WTC11 (cell line): Measurements from ENCODE around the gene LPP. TPM values are rescaled to one million over a fixed set of nuclear protein-coding genes. Genes with fewer than 3 reads are reported as not detected.

Source experiments
- ATAC-seq: fragments of 200-7000 bp; cut with Tn5 transposase; 2 replicates; pipeline ENCODE4 v1.10.0; 2021; ENCODE audit warnings: mild to moderate bottlenecking, moderate library complexity
- CTCF ChIA-PET: fragments of 300-600 bp; sonication (Branson Sonifier 250); formaldehyde crosslinking; loops from one replicate; lab custom pipeline; 2021; ENCODE audit warnings: antibody characterized with exemption; lab: Charles Lee
- POLR2A ChIA-PET: fragments of 350-600 bp; sonication (Branson Sonifier 250); formaldehyde crosslinking; loops from one replicate; lab custom pipeline; 2021; ENCODE audit warnings: antibody characterized with exemption; lab: Charles Lee
- DNase-seq: peaks from one replicate; pipeline ENCODE4 v3.0.0; 2021; ENCODE audit warnings: low spot score
- H3K27ac Mint-ChIP-seq: 2 replicates; pipeline ENCODE4 v1.8.0; 2021; ENCODE audit warnings: mixed read lengths
- H3K27me3 Mint-ChIP-seq: 2 replicates; pipeline ENCODE4 v1.8.0; 2021; ENCODE audit warnings: low read depth, mild to moderate bottlenecking, moderate library complexity, mixed read lengths
- H3K36me3 Mint-ChIP-seq: 2 replicates; pipeline ENCODE4 v1.8.0; 2021; ENCODE audit warnings: mixed read lengths
- H3K4me1 Mint-ChIP-seq: 2 replicates; pipeline ENCODE4 v1.8.0; 2022; ENCODE audit warnings: mixed read lengths
- H3K4me3 Mint-ChIP-seq: 2 replicates; pipeline ENCODE4 v1.8.0; 2021; ENCODE audit warnings: mild to moderate bottlenecking, moderate library complexity, mixed read lengths
- H3K9me3 Mint-ChIP-seq: 2 replicates; pipeline ENCODE4 v1.8.0; 2021; ENCODE audit warnings: mixed read lengths
- ATF1 ChIP-seq: sonication (generic); formaldehyde crosslinking; IDR thresholded peaks from 2 replicates; pipeline ENCODE4 v1.8.1; 2023; ENCODE audit warnings: mild to moderate bottlenecking, moderate library complexity, missing genetic modification reagents
- CREM ChIP-seq: sonication (generic); formaldehyde crosslinking; IDR thresholded peaks from 2 replicates; pipeline ENCODE4 v1.8.1; 2022; ENCODE audit warnings: mild to moderate bottlenecking, missing genetic modification reagents, moderate library complexity
- CTCF ChIP-seq: fragments of 200-600 bp; IDR thresholded peaks from 2 replicates; pipeline ENCODE4 v1.8.0; 2022; ENCODE audit warnings: antibody characterized with exemption
- E2F4 ChIP-seq: sonication (generic); formaldehyde crosslinking; IDR thresholded peaks from 2 replicates; pipeline ENCODE4 v1.8.1; 2022; ENCODE audit warnings: low read depth, mild to moderate bottlenecking, moderate library complexity, missing genetic modification reagents, borderline replicate concordance
- ELF4 ChIP-seq: sonication (generic); formaldehyde crosslinking; IDR thresholded peaks from 2 replicates; pipeline ENCODE4 v1.8.1; 2022; ENCODE audit warnings: low read depth, mild to moderate bottlenecking, moderate library complexity, missing genetic modification reagents
- ESRRA ChIP-seq: sonication (generic); formaldehyde crosslinking; IDR thresholded peaks from 2 replicates; pipeline ENCODE4 v1.8.1; 2022; ENCODE audit warnings: mild to moderate bottlenecking, missing genetic modification reagents, borderline replicate concordance
- FOXJ3 ChIP-seq: sonication (generic); formaldehyde crosslinking; IDR thresholded peaks from 2 replicates; pipeline ENCODE4 v1.9.0; 2021; ENCODE audit warnings: missing genetic modification reagents, mild to moderate bottlenecking, borderline replicate concordance
- FOXK1 ChIP-seq: sonication (generic); formaldehyde crosslinking; IDR thresholded peaks from 2 replicates; pipeline ENCODE4 v1.8.0; 2022; ENCODE audit warnings: mild to moderate bottlenecking, moderate library complexity, missing genetic modification reagents
- FOXP1 ChIP-seq: sonication (generic); formaldehyde crosslinking; IDR thresholded peaks from 2 replicates; pipeline ENCODE4 v1.8.0; 2022; ENCODE audit warnings: missing genetic modification reagents, mild to moderate bottlenecking, moderate library complexity, borderline replicate concordance
- IRF2 ChIP-seq: sonication (generic); formaldehyde crosslinking; IDR thresholded peaks from 2 replicates; pipeline ENCODE4 v1.8.0; 2022; ENCODE audit warnings: low read depth, missing genetic modification reagents, borderline replicate concordance
- MAX ChIP-seq: sonication (generic); formaldehyde crosslinking; IDR thresholded peaks from 2 replicates; pipeline ENCODE4 v1.8.0; 2022; ENCODE audit warnings: mild to moderate bottlenecking, missing genetic modification reagents
- MYBL2 ChIP-seq: sonication (generic); formaldehyde crosslinking; IDR thresholded peaks from 2 replicates; pipeline ENCODE4 v1.8.1; 2023; ENCODE audit warnings: mild to moderate bottlenecking, moderate library complexity, missing genetic modification reagents
- PREB ChIP-seq: sonication (generic); formaldehyde crosslinking; IDR thresholded peaks from 2 replicates; pipeline ENCODE4 v1.8.1; 2022; ENCODE audit warnings: mild to moderate bottlenecking, missing genetic modification reagents, moderate library complexity, borderline replicate concordance
- RORB ChIP-seq: fragments of 250-450 bp; sonication (Bioruptor Pico); IDR thresholded peaks from 2 replicates; pipeline ENCODE4 v1.9.0; 2021; ENCODE audit warnings: mild to moderate bottlenecking
- SMAD3 ChIP-seq: sonication (generic); formaldehyde crosslinking; IDR thresholded peaks from 2 replicates; pipeline ENCODE4 v1.8.0; 2022; ENCODE audit warnings: missing genetic modification reagents, mild to moderate bottlenecking, borderline replicate concordance
- TCF7 ChIP-seq: sonication (generic); formaldehyde crosslinking; IDR thresholded peaks from 2 replicates; pipeline ENCODE4 v1.8.0; 2022; ENCODE audit warnings: mild to moderate bottlenecking, low read depth, missing genetic modification reagents, moderate library complexity
- TEAD4 ChIP-seq: sonication (generic); formaldehyde crosslinking; IDR thresholded peaks from 2 replicates; pipeline ENCODE4 v1.8.0; 2022; ENCODE audit warnings: mild to moderate bottlenecking, missing genetic modification reagents
- TP53 ChIP-seq: sonication (generic); formaldehyde crosslinking; IDR thresholded peaks from 2 replicates; pipeline ENCODE4 v1.8.1; 2023; ENCODE audit warnings: mild to moderate bottlenecking, missing genetic modification reagents
- USF1 ChIP-seq: sonication (generic); formaldehyde crosslinking; IDR thresholded peaks from 2 replicates; pipeline ENCODE4 v1.8.0; 2022; ENCODE audit warnings: mild to moderate bottlenecking, missing genetic modification reagents
- ZMAT4 ChIP-seq: fragments of 250-450 bp; sonication (Bioruptor Pico); IDR thresholded peaks from 2 replicates; pipeline ENCODE4 v1.9.0; 2021; ENCODE audit warnings: mild to moderate bottlenecking
- ZNF121 ChIP-seq: sonication (generic); formaldehyde crosslinking; IDR thresholded peaks from 2 replicates; pipeline ENCODE4 v1.8.0; 2023; ENCODE audit warnings: missing genetic modification reagents
- ZNF396 ChIP-seq: fragments of 250-450 bp; sonication (Bioruptor Pico); IDR thresholded peaks from 2 replicates; pipeline ENCODE4 v1.8.0; 2021; ENCODE audit warnings: mild to moderate bottlenecking, moderate library complexity, borderline replicate concordance
- ZNF423 ChIP-seq: fragments of 250-450 bp; sonication (Bioruptor Pico); IDR thresholded peaks from 2 replicates; pipeline ENCODE4 v2.1.2; 2022; ENCODE audit warnings: mild to moderate bottlenecking, moderate library complexity
- ZNF425 ChIP-seq: fragments of 250-450 bp; sonication (Bioruptor Pico); conservative IDR thresholded peaks from 2 replicates; pipeline ENCODE4 v1.9.0; 2021; ENCODE audit warnings: mild to moderate bottlenecking
- total RNA-seq: library from RNA; stranded (reverse); gene quantifications from 3 replicates; pipeline ENCODE4 v1.2.3, GENCODE V29; 2021

Gene LPP
- total RNA-seq, 1 experiment from 2014 or later: 49.6 TPM

- no peak for TF ChIP-seq PREB (CRISPR knock-in tag)
Measured at GRCh38 chr3:188931531-188931930, 777.6 kb downstream of the LPP start (continued).

GRCh38 chr3:188934989-188935388, 781.0 kb downstream of the LPP start:
- H3K27ac Mint-ChIP-seq: no peak overlapping the region
- no peak for ATAC-seq
- no peaks in the 10 kb centered on the region; the same call in 1 of the 2 replicates for H3K27me3 Mint-ChIP-seq
- peaks cover 3% of the 10 kb centered on the region; the same call in 1 of the 2 replicates for H3K36me3 Mint-ChIP-seq
- no peak for DNase-seq
- CTCF ChIA-PET: interaction anchor here (1.0 to 1.5 kb wide), 4 partner anchors 13 to 1195 kb away, joined by 3 to 10 read pairs (median 5); no protein-coding TSS in a partner anchor
- H3K4me3 Mint-ChIP-seq: no peak overlapping the region
- peaks cover 14% of the 10 kb centered on the region for H3K9me3 Mint-ChIP-seq
- TF ChIP-seq PREB (CRISPR knock-in tag) (no peak), CREM (CRISPR knock-in tag) (no peak), E2F4 (CRISPR knock-in tag) (no peak), FOXK1 (CRISPR knock-in tag) (no peak), IRF2 (CRISPR knock-in tag) (no peak), TEAD4 (CRISPR knock-in tag) (no peak), ZMAT4 (no peak), MYBL2 (CRISPR knock-in tag) (no peak), TCF7 (no peak), SMAD3 (CRISPR knock-in tag) (no peak), ELF4 (CRISPR knock-in tag) (no peak), FOXJ3 (CRISPR knock-in tag) (no peak), FOXP1 (no peak), MAX (CRISPR knock-in tag) (no peak), ATF1 (CRISPR knock-in tag) (no peak), ESRRA (CRISPR knock-in tag) (no peak)
- TF ChIP-seq, all 79 proteins: peak for 0
- POLR2A ChIA-PET: interaction anchor here (0.7 kb wide), 1 partner anchor 13 kb away, joined by 3 read pairs; no protein-coding TSS in a partner anchor
- peaks cover 29% of the 10 kb centered on the region for H3K4me1 Mint-ChIP-seq

- Mint-ChIP-seq H3K36me3 (peaks cover 3% of the 10 kb centered on the region; the same call in 1 of the 2 replicates), H3K27me3 (no peaks in the 10 kb centered on the region; the same call in 1 of the 2 replicates), H3K9me3 (peaks cover 14% of the 10 kb centered on the region), H3K4me1 (peaks cover 25% of the 10 kb centered on the region), H3K27ac (no peak overlapping the region), H3K4me3 (no peak overlapping the region)
- ATAC-seq: peak; percentile 41
- ChIA-PET CTCF (interaction anchor here (1.2 to 1.5 kb wide), 4 partner anchors 18 to 1198 kb away, joined by 3 to 10 read pairs (median 5); no protein-coding TSS in a partner anchor), POLR2A (interaction anchor here (0.8 to 1.1 kb wide), 2 partner anchors 11 to 1196 kb away, joined by 3 read pairs; no protein-coding TSS in a partner anchor)
- DNase-seq: no peak
- TF ChIP-seq ZNF423 (no peak), RORB (no peak), ZNF396 (CRISPR knock-in tag) (no peak), ZNF425 (CRISPR knock-in tag) (no peak), ZNF121 (no peak), CTCF (no peak), USF1 (CRISPR knock-in tag) (no peak), FOXJ3 (CRISPR knock-in tag) (no peak), TP53 (CRISPR knock-in tag) (no peak)
Measured at GRCh38 chr3:188936597-188937107, 782.7 kb downstream of the LPP start.
